ENCODE data around the gene MAOA. TPM values are rescaled to one million over a fixed set of nuclear protein-coding genes. Genes with fewer than 3 reads are reported as not detected.
"Not testable (repeated sequence)": the region's sequence is repeated elsewhere in the genome, so short reads cannot be mapped to it uniquely, and the experiment has no call there.

The MAOA gene
- total and polyA plus RNA-seq, 2 donors: 50.6 to 95.1 TPM

DNA sequence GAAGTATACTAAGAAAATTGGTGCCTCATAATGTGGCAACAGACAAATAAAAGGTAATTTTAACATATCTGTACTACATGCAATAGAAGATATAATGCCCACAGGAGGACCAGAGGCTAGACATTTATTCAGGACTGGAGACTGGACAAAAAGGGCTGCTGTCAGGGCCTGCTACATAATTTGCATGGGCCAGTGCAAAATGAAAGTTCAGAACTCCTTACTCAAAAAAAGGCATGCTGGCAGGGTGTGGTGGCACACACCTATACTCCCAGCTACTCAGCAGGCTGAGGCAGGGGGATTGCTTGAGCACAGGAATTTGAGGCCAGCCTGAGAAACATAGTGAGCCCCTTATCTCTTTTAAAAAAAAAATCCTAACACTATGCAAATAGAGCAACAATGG is 12.4 kb upstream of the MAOA start:
- Histone ChIP-seq H3K4me1 (ENCODE audit: insufficient read depth) (no peaks in the 10 kb centered on the region), H3K4me3 (ENCODE audit: low read depth, low read length) (no peak overlapping the region), H3K36me3 (ENCODE audit: insufficient read depth) (no peaks in the 10 kb centered on the region), H3K27ac (ENCODE audit: low read depth) (no peak overlapping the region)
- no peak for DNase-seq (ENCODE audit: extremely low spot score)

DNA sequence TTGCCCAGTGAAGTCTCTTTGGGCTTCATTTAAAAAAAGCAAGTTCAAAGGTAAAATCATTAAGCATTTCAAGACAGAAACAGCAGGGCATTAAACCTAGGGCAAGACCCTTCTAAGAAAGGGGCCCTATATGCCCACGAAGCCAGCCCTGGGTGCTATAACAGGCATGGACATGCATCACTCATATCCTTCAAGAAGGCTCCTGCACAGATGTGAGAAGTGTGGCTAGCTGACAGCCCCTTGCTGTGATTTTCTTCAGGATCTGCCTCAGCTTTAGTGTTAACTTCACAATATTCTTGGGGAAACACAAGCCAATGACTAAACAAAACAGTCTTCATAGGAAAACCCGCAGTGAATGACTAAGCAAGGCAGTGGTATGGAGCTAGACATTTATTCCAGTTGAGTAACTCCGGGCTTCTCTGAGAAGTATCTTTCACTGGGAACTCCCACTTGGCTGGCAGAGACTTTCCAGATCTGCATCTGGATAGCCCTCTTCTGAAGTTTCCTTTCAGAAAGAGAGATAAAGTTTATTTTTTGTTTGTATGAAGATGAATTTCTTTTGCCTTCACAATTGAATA is 11.9 kb upstream of the MAOA start:
- DNase-seq (ENCODE audit: extremely low spot score): no peak
- Histone ChIP-seq H3K36me3 (ENCODE audit: insufficient read depth) (no peaks in the 10 kb centered on the region), H3K4me1 (ENCODE audit: insufficient read depth) (no peaks in the 10 kb centered on the region), H3K4me3 (ENCODE audit: low read depth, low read length) (no peak overlapping the region), H3K27ac (ENCODE audit: low read depth) (no peak overlapping the region)
- WGBS: 36% methylated on average over 3 of the region's 3 CpGs

- Histone ChIP-seq H3K36me3 (ENCODE audit: insufficient read depth) (no peaks in the 10 kb centered on the region), H3K4me3 (ENCODE audit: low read depth, low read length) (no peak overlapping the region), H3K27ac (ENCODE audit: low read depth) (no peak overlapping the region), H3K4me1 (ENCODE audit: insufficient read depth) (no peaks in the 10 kb centered on the region)
- WGBS: 82% methylated on average over 3 of the region's 3 CpGs
- DNase-seq (ENCODE audit: extremely low spot score): no peak
Observed at GRCh38 chrX:43646800-43647199, 9.3 kb upstream of the MAOA start.

DNA sequence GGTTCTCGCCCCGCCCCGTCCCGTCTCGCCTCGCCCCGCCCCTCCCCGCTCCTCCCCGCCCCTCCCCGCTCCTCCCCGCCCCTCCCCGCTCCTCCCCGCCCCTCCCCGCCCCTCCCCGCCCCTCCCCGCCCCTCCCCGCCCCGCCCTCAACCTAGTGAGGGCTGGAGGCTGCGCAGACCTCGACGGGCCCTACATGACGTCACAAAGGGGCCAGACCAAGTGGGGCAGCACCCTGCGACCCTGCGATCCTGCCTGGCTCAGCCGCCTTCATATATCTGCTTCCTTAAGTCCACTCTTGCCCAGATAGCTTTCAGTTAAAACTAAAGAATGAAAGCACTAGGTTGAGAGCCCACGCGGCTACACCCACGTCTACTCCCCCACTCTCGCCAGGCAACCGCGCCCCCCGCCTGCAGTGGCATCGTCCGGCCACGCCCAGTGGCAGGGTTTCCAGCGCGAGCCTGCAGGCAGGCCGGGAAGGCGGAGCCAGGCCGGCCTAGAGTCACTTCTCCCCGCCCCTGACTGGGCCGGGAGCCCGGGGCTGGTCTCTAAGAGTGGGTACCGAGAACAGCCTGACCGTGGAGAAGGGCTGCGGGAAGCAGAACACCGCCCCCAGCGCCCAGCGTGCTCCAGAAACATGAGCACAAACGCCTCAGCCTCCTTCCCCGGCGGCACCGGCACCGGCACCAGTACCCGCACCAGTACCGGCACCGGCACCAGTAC is 1.5 kb upstream of the MAOA start:
- H3K36me3 ChIP-seq (ENCODE audit: insufficient read depth): no peaks in the 10 kb centered on the region
- H3K4me3 ChIP-seq (ENCODE audit: low read depth, low read length): peak overlapping the region; percentile 80
- WGBS: under 1% methylated on average over 36 of the region's 57 CpGs
- peak overlapping the region; percentile 86 for H3K27ac ChIP-seq (ENCODE audit: low read depth)
- peak; percentile 82 for DNase-seq (ENCODE audit: extremely low spot score)
- no peaks in the 10 kb centered on the region for H3K4me1 ChIP-seq (ENCODE audit: insufficient read depth)

DNA sequence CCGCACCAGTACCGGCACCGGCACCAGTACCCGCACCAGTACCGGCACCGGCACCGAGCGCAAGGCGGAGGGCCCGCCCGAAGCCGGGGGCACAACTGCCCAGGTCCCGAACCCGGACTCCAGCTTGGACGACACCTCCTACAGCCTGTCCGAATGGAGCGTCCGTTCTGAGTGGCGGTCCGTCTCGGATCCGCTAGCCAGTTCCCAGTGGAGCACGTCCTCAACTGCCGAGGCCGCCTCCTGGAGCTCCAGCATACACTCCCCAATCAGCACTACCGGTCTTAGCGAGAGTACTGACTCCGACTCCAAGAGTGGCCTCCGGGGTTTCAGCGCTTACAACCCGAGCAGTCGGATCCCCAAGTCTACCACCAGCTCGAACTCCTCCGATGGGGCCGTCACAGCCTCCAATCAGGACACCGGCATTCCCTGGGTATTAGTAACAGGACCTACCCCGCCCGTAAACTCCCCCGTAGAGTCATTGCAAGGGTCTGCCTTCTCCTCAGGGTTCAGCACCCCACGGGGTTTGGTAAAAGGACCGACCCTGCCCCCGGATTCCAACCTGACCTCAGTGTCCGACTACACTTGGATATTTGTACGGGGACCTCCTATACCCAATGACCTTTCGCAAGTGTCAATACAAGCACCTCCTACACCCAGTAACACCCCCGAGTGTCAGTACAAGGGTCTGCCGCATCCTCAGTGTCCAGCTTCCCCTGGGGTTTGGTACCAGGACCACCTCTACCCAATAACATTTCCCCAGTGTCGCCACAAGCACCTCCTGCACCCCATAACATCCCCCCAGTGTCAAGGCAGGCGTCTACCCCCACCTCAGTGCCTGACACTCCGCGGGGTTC is 721 bp upstream of the MAOA start:
- H3K27ac ChIP-seq (ENCODE audit: low read depth): peak overlapping the region; percentile 86
- DNase-seq (ENCODE audit: extremely low spot score): no peak
- H3K4me1 ChIP-seq (ENCODE audit: insufficient read depth): no peaks in the 10 kb centered on the region
- H3K4me3 ChIP-seq (ENCODE audit: low read depth, low read length): peak overlapping the region; percentile 80
- under 1% methylated on average over 51 of the region's 51 CpGs for WGBS
- no peaks in the 10 kb centered on the region for H3K36me3 ChIP-seq (ENCODE audit: insufficient read depth)

- no peaks in the 10 kb centered on the region for H3K4me1 ChIP-seq (ENCODE audit: insufficient read depth)
- no peaks in the 10 kb centered on the region for H3K36me3 ChIP-seq (ENCODE audit: insufficient read depth)
- peak overlapping the region; percentile 40 for H3K4me3 ChIP-seq (ENCODE audit: low read depth, low read length)
- 19% methylated on average over 1 of the region's 1 CpG for WGBS
- no peak overlapping the region for H3K27ac ChIP-seq (ENCODE audit: low read depth)
- no peak for DNase-seq (ENCODE audit: extremely low spot score)
Observed at GRCh38 chrX:43657671-43658070, 1.6 kb downstream of the MAOA start.

GRCh38 chrX:43661521-43662240 is 5.6 kb downstream of the MAOA start:
- DNase-seq (ENCODE audit: extremely low spot score): no peak
- H3K36me3 ChIP-seq (ENCODE audit: insufficient read depth): no peaks in the 10 kb centered on the region
- 39% methylated on average over 4 of the region's 4 CpGs for WGBS
- no peaks in the 10 kb centered on the region for H3K4me1 ChIP-seq (ENCODE audit: insufficient read depth)
- no peak overlapping the region for H3K27ac ChIP-seq (ENCODE audit: low read depth)
- no peak overlapping the region for H3K4me3 ChIP-seq (ENCODE audit: low read depth, low read length)

DNA sequence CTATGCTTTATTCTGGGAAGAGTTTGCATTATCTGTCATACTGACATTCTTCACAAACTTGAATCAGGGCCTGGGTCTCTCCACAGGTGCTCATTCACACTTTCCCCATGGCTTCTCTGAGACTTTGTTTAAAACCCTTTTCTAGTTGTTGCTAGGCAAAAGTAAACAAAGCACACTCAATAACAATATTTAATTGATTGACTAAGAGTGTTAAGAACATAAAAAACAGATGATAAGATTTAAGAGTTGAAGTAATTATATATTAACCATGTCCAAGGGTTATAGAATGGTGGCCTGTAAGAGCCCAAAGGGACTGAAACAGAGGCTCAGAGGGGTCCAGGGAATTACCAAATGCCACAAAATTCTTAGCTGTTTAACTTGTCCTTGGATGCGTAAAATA is 7.1 kb downstream of the MAOA start:
- no peaks in the 10 kb centered on the region for H3K36me3 ChIP-seq (ENCODE audit: insufficient read depth)
- no peak for DNase-seq (ENCODE audit: extremely low spot score)
- no peak overlapping the region for H3K4me3 ChIP-seq (ENCODE audit: low read depth, low read length)
- H3K4me1 ChIP-seq (ENCODE audit: insufficient read depth): no peaks in the 10 kb centered on the region
- no peak overlapping the region for H3K27ac ChIP-seq (ENCODE audit: low read depth)
- WGBS: 93% methylated on average over 1 of the region's 1 CpG

- Histone ChIP-seq H3K4me1 (ENCODE audit: insufficient read depth) (no peaks in the 10 kb centered on the region), H3K4me3 (ENCODE audit: low read depth, low read length) (no peak overlapping the region), H3K36me3 (ENCODE audit: insufficient read depth) (no peaks in the 10 kb centered on the region), H3K27ac (ENCODE audit: low read depth) (no peak overlapping the region)
- 83% methylated on average over 3 of the region's 3 CpGs for WGBS
- no peak for DNase-seq (ENCODE audit: extremely low spot score)
Observed at GRCh38 chrX:43664258-43664657, 8.2 kb downstream of the MAOA start.

- H3K4me3 ChIP-seq (ENCODE audit: low read depth, low read length): no peak overlapping the region
- no peaks in the 10 kb centered on the region for H3K4me1 ChIP-seq (ENCODE audit: insufficient read depth)
- H3K27ac ChIP-seq (ENCODE audit: low read depth): no peak overlapping the region
- no peaks in the 10 kb centered on the region for H3K36me3 ChIP-seq (ENCODE audit: insufficient read depth)
- WGBS: 81% methylated on average over 3 of the region's 3 CpGs
- DNase-seq (ENCODE audit: extremely low spot score): no peak
Observed at GRCh38 chrX:43664708-43665107, 8.6 kb downstream of the MAOA start.

DNA sequence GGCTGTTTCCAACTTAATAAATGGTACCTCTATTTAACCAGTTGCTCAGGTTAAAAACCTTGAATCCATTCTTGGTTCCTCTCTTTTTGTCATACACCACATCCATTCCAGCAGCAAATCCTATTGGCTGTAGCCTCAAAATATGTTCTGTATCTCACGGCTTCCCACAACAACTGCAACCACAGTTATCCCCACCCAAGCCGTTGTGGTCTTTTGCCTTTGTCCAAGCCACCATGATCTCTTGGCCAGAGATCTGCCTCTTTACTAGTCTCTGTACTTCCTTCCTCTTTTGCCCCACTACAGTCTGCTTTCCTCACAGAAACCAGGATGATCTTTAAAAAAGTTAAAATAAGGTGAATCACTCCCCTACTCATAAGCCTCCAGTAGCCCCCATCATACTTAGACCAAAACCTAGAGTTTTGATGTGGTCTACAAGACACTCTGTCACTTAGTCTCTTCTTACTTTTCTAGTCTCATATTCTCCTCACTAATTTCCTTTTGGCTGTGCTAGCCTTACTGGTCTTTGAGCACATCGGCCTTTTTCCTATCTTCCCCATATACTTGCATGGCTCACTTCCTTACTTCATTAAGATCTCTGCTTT is 10.3 kb downstream of the MAOA start:
- WGBS: 85% methylated on average over 3 of the region's 3 CpGs
- no peak for DNase-seq (ENCODE audit: extremely low spot score)

GRCh38 chrX:43675965-43676628 is 20.0 kb downstream of the MAOA start:
- not testable (repeated sequence) for H3K4me1 ChIP-seq (ENCODE audit: insufficient read depth); H3K27ac ChIP-seq (ENCODE audit: low read depth); DNase-seq (ENCODE audit: extremely low spot score); H3K4me3 ChIP-seq (ENCODE audit: low read depth, low read length); H3K36me3 ChIP-seq (ENCODE audit: insufficient read depth)
- 75% methylated on average over 18 of the region's 19 CpGs for WGBS

More for the DNA sequence above, 10.3 kb downstream of the MAOA start:
- Histone ChIP-seq H3K4me3 (ENCODE audit: low read depth, low read length) (no peak overlapping the region), H3K27ac (ENCODE audit: low read depth) (no peak overlapping the region), H3K4me1 (ENCODE audit: insufficient read depth) (no peaks in the 10 kb centered on the region), H3K36me3 (ENCODE audit: insufficient read depth) (no peaks in the 10 kb centered on the region)
